ENCODE results near the gene SIGLEC11.

The SIGLEC11 gene

GRCh38 chr19:49960980-49961379, at the start of gene SIGLEC11:
TSS of gene SIGLEC11 (minus strand) at chr19:49961172. CDS start at chr19:49961081, 91 bp downstream.
- peak; percentile 57 for ATAC-seq

- no peak for TF ChIP-seq ZC3H10 (CRISPR knock-in tag; IDR thresholded peaks at IDR 0.05)
- TF ChIP-seq POU6F1 (CRISPR knock-in tag; IDR thresholded peaks at IDR 0.05; ENCODE audit: borderline replicate concordance, low read depth) = no peak
- no peak for TF ChIP-seq OSR1 (CRISPR knock-in tag; IDR thresholded peaks at IDR 0.05)
- TF ChIP-seq PPARA (CRISPR knock-in tag; IDR thresholded peaks at IDR 0.05; ENCODE audit: borderline replicate concordance) = no peak
- no peak for TF ChIP-seq TCF4 (CRISPR knock-in tag; IDR thresholded peaks at IDR 0.05; ENCODE audit: borderline replicate concordance)
- TF ChIP-seq ZFP30 (CRISPR knock-in tag; IDR thresholded peaks at IDR 0.05) = no peak
- no peak for TF ChIP-seq ISL1 (CRISPR knock-in tag; IDR thresholded peaks at IDR 0.05)
- no peak for TF ChIP-seq TSHZ2 (CRISPR knock-in tag; IDR thresholded peaks at IDR 0.05)
- no peak for TF ChIP-seq CSRNP3 (CRISPR knock-in tag; IDR thresholded peaks at IDR 0.05)
- no peak for TF ChIP-seq TOX (CRISPR knock-in tag; IDR thresholded peaks at IDR 0.05; ENCODE audit: borderline replicate concordance)
- TF ChIP-seq BACH2 (CRISPR knock-in tag; IDR thresholded peaks at IDR 0.05; ENCODE audit: borderline replicate concordance) = no peak
- TF ChIP-seq CSDC2 (CRISPR knock-in tag; IDR thresholded peaks at IDR 0.05) = no peak
- no peak for ATAC-seq
Measured at GRCh38 chr19:50008532-50008931, 47.6 kb upstream of the SIGLEC11 start.

- ATAC-seq = no peak
Measured at GRCh38 chr19:50007947-50008346, 47.0 kb upstream of the SIGLEC11 start.

More at GRCh38 chr19:50007947-50008346, 47.0 kb upstream of the SIGLEC11 start:
- TF ChIP-seq CREB5 (CRISPR knock-in tag; IDR thresholded peaks at IDR 0.05; ENCODE audit: low read depth) (no peak), OSR1 (CRISPR knock-in tag; IDR thresholded peaks at IDR 0.05) (no peak), TSHZ2 (CRISPR knock-in tag; IDR thresholded peaks at IDR 0.05) (no peak), TCF4 (CRISPR knock-in tag; IDR thresholded peaks at IDR 0.05; ENCODE audit: borderline replicate concordance) (no peak), PPARA (CRISPR knock-in tag; IDR thresholded peaks at IDR 0.05; ENCODE audit: borderline replicate concordance) (no peak), ZNF565 (CRISPR knock-in tag; conservative IDR thresholded peaks at IDR 0.05; ENCODE audit: low read depth) (no peak), CSDC2 (CRISPR knock-in tag; IDR thresholded peaks at IDR 0.05) (no peak), ZNF8 (CRISPR knock-in tag; IDR thresholded peaks at IDR 0.05) (no peak)
